ENCODE results near the gene STK11. TPM values are rescaled to one million over a fixed set of nuclear protein-coding genes. Genes with fewer than 3 reads are reported as not detected.

Gene STK11
- polyA plus RNA-seq, 1 of the 3 experiments (the other 2 are of a cell fraction) = 55.5 TPM

DNA sequence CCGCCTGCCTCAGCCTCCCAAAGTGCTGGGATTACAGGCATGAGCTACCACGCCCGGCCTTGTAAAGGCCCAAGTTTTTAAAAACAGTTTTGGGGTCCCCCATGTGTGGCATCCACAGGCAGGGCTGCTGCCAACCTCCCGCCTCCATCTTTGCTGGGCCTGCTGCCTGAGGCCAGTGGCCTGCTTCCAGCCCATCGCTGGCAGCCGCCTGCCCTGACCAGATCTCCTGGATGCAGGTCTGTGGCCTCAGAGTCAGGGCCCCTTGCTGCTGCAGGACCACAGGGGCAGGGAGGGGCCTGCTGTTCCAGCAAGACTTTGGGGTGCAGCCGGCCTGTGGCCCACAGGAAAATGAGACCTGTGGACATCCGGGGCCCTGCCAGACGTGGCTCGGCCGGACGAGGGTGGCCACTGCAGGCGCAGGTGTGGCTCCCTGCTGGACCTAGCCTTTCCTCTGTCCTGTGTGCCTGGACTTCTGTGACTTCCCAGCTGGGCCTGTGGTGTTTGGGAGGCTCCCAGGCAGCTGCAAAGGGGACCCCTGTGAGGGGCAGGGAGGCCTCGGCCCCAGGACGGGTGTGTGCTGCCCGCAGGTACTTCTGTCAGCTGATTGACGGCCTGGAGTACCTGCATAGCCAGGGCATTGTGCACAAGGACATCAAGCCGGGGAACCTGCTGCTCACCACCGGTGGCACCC, 14.4 kb downstream of the STK11 start:
- CTCF ChIA-PET = interaction anchor here (0.8 to 7.0 kb wide), 9 partner anchors 9 to 419 kb away, joined by 3 to 82 read pairs (median 32); partner anchors contain the start of genes ATP5F1D and CBARP

GRCh38 chr19:1220477-1220930, 14.9 kb downstream of the STK11 start:
- ChIA-PET POLR2A (interaction anchor here (1.0 kb wide), 1 partner anchor 18 kb away, joined by 3 read pairs; no protein-coding TSS in a partner anchor), CTCF (interaction anchor here (0.8 to 7.0 kb wide), 14 partner anchors 10 to 420 kb away, joined by 3 to 82 read pairs (median 8); partner anchors contain the start of genes ATP5F1D, CBARP and CIRBP)
- TF ChIP-seq EP300 (IDR thresholded peaks at IDR 0.05; ENCODE audit: borderline replicate concordance in 1 of 2, low read depth in 1 of 2, low read length in 1 of 2) = no peak
- TF ChIP-seq, protein P1, sequence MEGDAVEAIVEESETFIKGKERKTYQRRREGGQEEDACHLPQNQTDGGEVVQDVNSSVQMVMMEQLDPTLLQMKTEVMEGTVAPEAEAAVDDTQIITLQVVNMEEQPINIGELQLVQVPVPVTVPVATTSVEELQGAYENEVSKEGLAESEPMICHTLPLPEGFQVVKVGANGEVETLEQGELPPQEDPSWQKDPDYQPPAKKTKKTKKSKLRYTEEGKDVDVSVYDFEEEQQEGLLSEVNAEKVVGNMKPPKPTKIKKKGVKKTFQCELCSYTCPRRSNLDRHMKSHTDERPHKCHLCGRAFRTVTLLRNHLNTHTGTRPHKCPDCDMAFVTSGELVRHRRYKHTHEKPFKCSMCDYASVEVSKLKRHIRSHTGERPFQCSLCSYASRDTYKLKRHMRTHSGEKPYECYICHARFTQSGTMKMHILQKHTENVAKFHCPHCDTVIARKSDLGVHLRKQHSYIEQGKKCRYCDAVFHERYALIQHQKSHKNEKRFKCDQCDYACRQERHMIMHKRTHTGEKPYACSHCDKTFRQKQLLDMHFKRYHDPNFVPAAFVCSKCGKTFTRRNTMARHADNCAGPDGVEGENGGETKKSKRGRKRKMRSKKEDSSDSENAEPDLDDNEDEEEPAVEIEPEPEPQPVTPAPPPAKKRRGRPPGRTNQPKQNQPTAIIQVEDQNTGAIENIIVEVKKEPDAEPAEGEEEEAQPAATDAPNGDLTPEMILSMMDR (IDR thresholded peaks at IDR 0.05) = peak; percentile 48
- Histone ChIP-seq H4K20me1 (ENCODE audit: insufficient read depth) (peaks cover 22% of the 10 kb centered on the region; the same call in 1 of the 2 replicates), H2AFZ (ENCODE audit: low read depth) (no peak overlapping the region), H3K4me1 (ENCODE audit: control insufficient read depth in 1 of 2, insufficient read depth in 2 of 2, low read depth in 1 of 2, low read length in 1 of 2) (peaks cover 9 to 14% of the 10 kb centered on the region in 2 experiments; a peak in 3 of 4 replicates), H3K9ac (no peak overlapping the region), H3K9me2 (no peaks in the 10 kb centered on the region), H3K27me3 (ENCODE audit: insufficient read depth) (no peaks in the 10 kb centered on the region), H3F3A (replicated peaks; ENCODE audit: insufficient read depth) (peaks cover 19% of the 10 kb centered on the region), H3K4me2 (no peak overlapping the region), H3K79me2 (ENCODE audit: insufficient read depth) (peaks cover 52% of the 10 kb centered on the region), H3K4me3 (ENCODE audit: low read depth in 2 of 2, low read length in 1 of 2) (no peak overlapping the region), H3K36me3 (replicated peaks in 1 of 2; ENCODE audit: control insufficient read depth in 1 of 2, insufficient read depth in 2 of 2, low read length in 1 of 2) (peaks cover 0 to 35% of the 10 kb centered on the region in 2 experiments), H3K27ac (ENCODE audit: low read depth in 2 of 2, low read length in 1 of 2) (no peak overlapping the region), H3K9me3 (no peaks in the 10 kb centered on the region)
- 60% methylated on average over 1 of the region's 33 CpGs for WGBS (ENCODE audit: low lambda C conversion rate)
- DNase-seq = peak; percentile 61

More for the DNA sequence above, 14.4 kb downstream of the STK11 start:
- H3K9ac ChIP-seq = no peak overlapping the region
- H3K36me3 ChIP-seq (replicated peaks in 1 of 2; ENCODE audit: control insufficient read depth in 1 of 2, insufficient read depth in 2 of 2, low read length in 1 of 2) = peaks cover 0 to 35% of the 10 kb centered on the region in 2 experiments
- H2AFZ ChIP-seq (ENCODE audit: low read depth) = no peak overlapping the region
- DNase-seq = no peak
- no peaks in the 10 kb centered on the region for H3K9me2 ChIP-seq
- TF ChIP-seq FOXJ3 (CRISPR knock-in tag; IDR thresholded peaks at IDR 0.05) (no peak), TEAD4 (IDR thresholded peaks at IDR 0.05; ENCODE audit: borderline replicate concordance, insufficient read depth) (no peak), REST (IDR thresholded peaks at IDR 0.05; ENCODE audit: low read depth, low read length) (no peak), ELF1 (IDR thresholded peaks at IDR 0.05) (no peak)
- TF ChIP-seq, protein P2, sequence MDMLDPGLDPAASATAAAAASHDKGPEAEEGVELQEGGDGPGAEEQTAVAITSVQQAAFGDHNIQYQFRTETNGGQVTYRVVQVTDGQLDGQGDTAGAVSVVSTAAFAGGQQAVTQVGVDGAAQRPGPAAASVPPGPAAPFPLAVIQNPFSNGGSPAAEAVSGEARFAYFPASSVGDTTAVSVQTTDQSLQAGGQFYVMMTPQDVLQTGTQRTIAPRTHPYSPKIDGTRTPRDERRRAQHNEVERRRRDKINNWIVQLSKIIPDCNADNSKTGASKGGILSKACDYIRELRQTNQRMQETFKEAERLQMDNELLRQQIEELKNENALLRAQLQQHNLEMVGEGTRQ (IDR thresholded peaks at IDR 0.05; ENCODE audit: borderline replicate concordance, low read depth, low read length) = no peak
- 96% methylated on average over 4 of the region's 19 CpGs for WGBS (ENCODE audit: low lambda C conversion rate)
- POLR2A ChIA-PET = interaction anchor here (1.0 kb wide), 1 partner anchor 19 kb away, joined by 3 read pairs; no protein-coding TSS in a partner anchor
- peaks cover 22% of the 10 kb centered on the region; the same call in 1 of the 2 replicates for H4K20me1 ChIP-seq (ENCODE audit: insufficient read depth)
- peaks cover 14 to 20% of the 10 kb centered on the region in 2 experiments; a peak in 3 of 4 replicates for H3K4me1 ChIP-seq (ENCODE audit: control insufficient read depth in 1 of 2, insufficient read depth in 2 of 2, low read depth in 1 of 2, low read length in 1 of 2)
- no peaks in the 10 kb centered on the region for H3K9me3 ChIP-seq
- no peak overlapping the region; a peak in 1 of 4 replicates for H3K27ac ChIP-seq (ENCODE audit: low read depth in 2 of 2, low read length in 1 of 2)
- H3K79me2 ChIP-seq (ENCODE audit: insufficient read depth) = peaks cover 58% of the 10 kb centered on the region
- no peak overlapping the region for H3K4me2 ChIP-seq
- H3F3A ChIP-seq (replicated peaks; ENCODE audit: insufficient read depth) = peaks cover 23% of the 10 kb centered on the region
- no peak overlapping the region for H3K4me3 ChIP-seq (ENCODE audit: low read depth in 2 of 2, low read length in 1 of 2)
- no peaks in the 10 kb centered on the region for H3K27me3 ChIP-seq (ENCODE audit: insufficient read depth)

Data from SK-N-SH (cell line).